Measurements from ENCODE around the gene MED27.

Gene MED27

GRCh38 chr9:132043708-132044107 is 36.0 kb downstream of the MED27 start:
- no peak for DNase-seq (ENCODE audit: low read depth)

DNA sequence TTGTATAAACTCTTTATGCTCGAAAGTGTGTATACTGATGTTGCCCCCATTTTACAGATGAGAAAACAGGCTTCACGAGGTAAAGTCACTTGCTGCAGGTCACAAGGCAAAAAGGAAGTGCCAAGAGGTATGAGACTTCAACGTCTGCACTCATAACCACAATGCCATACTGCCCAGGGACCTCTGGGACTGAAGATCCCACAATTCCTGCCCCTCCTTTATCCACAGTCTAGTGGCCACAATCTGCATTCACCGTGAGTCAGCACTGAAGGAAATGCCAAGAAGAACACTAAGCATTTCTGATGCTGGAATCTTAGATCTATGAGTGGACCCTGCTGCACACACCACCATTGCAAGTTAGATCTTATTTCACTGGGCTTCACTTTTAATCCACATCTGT is 37.3 kb downstream of the MED27 start:
- DNase-seq (ENCODE audit: low read depth), result peak; percentile 94

DNA sequence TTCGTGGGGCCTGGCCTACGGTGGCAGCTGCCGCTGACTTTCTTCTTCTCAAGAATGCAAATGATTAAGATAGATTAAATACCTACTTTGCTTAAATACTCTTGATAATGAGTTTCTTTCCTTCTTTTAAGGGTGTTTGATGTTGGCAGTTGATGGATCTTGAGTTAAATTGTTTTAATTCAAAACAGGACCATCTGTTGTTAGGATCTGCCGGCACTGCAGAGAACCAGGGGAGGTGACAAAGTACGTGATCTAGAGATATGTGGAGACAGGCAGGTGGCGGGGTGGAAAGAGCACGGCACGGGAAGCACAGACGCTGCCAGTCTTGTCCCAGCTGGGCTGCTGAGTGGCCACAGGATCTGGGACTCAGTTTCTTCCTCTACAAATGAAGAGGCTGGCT is 37.9 kb downstream of the MED27 start:
- no peak for DNase-seq (ENCODE audit: low read depth)

- DNase-seq (ENCODE audit: low read depth), result no peak
Observed at GRCh38 chr9:132040808-132041207, 38.9 kb downstream of the MED27 start.

DNA sequence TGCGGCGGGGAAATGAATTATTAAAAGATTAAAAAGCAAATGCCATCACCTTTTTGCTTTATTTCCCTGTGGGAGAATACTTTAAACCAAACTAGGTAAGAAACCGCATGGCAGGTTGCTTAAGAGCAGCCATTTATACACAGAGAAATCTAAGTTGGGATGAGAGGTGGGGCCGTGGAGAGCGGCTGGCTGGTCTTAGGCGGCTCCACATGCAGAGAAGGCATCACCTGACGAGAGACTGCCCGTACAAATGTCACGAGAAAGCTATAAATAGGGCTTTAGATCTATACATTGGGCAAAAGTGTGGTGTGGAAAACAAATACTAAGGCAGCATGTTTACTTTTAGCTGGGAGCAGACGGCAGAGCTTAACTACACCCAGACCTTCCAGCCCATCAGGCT is 39.4 kb downstream of the MED27 start:
- no peak for DNase-seq (ENCODE audit: low read depth)

GRCh38 chr9:132039284-132039683 is 40.4 kb downstream of the MED27 start:
- no peak for DNase-seq (ENCODE audit: low read depth)

DNA sequence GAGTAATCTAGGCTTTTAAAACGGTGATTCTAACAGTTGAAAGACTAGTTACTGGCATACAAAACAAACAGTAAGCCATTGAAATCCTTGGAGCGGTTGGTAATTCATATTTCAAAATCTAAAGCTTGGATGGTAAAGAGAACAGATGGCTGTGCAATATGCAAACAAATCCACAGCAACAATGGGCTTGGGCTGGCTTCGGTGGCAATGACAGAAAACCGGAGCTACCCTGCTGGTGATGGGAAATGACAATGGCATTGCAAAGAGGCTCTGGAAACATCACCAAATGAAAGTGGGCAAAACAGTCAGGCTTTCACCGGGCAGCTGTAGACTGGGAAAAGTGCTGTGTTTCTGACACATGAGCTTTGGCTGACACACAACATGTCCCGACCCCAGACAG is 42.2 kb downstream of the MED27 start:
- no peak for DNase-seq (ENCODE audit: low read depth)

DNA sequence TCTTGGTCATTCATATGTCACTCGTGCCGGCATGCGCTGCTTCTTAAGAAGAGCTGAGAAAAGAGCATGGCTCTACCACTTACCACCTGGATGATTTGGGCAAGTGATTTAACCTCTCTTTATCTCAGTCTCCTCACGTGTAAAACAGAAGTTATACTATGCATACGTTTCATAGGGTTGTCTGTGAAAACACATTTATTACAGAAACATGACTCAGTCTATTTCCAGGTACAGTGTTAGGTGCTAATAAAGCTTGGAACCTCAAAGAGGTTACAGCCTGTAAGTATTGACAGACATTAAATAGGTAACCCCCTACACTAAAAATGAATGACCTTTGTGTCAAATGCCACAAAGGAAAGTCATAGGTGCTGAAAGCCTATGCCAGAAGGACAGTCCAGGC is 43.1 kb downstream of the MED27 start:
- DNase-seq (ENCODE audit: low read depth), result no peak

GRCh38 chr9:132035679-132036078 is 44.0 kb downstream of the MED27 start:
- DNase-seq (ENCODE audit: low read depth), result no peak

DNA sequence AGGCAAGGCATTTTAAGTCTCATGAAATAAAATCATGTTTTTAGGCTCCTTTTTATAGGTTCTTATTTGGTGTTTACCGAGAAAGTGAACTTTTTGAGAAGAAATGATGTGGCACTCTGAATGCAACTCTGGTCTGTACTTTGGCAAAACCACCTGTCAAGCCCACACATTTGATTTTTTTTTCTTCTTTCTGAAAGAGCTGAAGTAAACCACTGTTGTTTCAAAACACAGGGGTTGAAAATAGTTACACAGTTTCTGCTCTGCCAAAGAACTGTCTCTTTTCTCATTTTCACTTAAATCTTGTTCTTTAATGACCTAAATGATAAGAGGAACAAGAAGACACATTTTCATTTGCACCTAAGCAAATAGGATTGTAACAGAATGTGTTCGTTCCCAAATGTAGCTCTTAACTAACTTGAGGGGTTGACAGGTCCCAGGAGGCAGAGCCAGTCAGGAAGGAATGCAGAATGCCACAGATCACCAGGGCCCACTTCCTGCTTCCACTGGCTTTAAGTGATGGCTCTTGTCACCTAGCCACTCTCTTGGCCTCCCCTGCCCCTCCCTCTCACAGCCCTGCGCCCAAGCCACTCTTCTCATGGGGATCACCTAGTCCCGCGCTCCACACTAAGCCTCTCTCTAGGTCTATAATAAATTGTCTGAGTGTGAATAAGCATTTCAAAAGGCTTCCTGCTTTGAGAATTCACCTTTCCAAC is 47.3 kb downstream of the MED27 start:
- DNase-seq (ENCODE audit: low read depth), result no peak

GRCh38 chr9:132031467-132032237 is 48.0 kb downstream of the MED27 start:
- DNase-seq (ENCODE audit: low read depth), result no peak

DNA sequence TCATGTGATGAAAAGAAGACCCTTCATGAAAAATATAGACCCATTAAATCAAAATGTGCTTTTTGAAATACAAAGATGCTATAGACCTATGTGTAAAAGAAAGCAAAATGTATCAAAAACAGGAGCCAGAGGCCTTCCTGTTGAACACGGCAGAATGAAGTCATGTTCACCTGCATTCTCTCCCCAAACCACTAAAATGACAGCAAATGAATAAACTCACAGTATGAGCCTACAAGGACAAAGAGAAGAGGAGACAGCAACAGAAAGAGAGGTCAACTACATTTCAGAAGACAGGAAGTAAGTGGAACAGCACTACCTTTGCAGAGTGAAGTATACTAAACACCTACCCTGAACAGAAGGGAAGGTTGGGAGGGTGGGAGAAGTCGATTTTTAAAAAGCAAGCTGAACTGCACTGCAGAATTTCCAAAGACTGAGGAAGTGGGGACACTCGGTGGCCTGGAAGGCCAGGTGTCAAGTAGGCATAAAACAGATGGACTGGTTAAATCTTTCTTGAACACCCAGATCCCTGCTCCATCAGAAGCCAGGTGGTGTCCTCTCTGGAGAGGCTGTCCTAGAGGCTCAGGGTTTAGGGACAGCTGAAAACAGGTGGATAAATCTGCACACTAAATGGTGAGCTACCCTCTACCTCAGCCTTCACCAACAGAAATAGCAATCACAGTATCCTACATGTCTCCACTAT is 48.9 kb downstream of the MED27 start:
- no peak for DNase-seq (ENCODE audit: low read depth)

- no peak for DNase-seq (ENCODE audit: low read depth)
Observed at GRCh38 chr9:132027752-132028663, 51.7 kb downstream of the MED27 start.

DNA sequence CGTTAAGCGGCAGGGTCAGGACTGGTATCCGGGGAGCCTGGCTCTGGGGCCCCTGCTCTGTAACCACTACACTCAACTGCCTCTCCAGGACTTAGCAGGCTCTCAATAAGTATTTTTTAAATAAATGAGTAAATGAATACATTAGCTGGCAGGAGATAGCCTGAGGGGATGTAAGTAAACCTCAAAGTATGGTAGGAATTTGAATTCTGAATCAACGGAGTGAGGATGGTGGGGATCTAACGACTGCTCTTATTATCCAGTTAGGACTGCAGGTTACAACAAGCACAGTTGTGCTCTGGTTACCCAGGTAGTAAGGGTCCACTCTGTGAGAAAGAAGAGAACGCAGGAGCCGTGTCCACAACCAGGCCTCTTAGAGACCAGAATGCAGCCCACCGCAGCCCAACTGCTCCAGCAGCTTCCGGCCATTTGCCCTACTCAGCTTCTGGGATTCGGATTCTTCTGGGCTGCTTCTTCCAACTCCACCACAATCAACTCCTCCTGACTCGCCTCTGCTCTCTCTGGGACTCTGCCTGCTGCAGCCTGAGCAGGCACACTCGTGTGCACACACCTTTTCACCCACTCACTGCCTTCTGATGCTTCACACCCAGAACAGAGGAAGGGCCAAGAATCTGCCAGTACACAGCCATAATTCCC is 52.6 kb downstream of the MED27 start:
- DNase-seq (ENCODE audit: low read depth), result no peak

DNA sequence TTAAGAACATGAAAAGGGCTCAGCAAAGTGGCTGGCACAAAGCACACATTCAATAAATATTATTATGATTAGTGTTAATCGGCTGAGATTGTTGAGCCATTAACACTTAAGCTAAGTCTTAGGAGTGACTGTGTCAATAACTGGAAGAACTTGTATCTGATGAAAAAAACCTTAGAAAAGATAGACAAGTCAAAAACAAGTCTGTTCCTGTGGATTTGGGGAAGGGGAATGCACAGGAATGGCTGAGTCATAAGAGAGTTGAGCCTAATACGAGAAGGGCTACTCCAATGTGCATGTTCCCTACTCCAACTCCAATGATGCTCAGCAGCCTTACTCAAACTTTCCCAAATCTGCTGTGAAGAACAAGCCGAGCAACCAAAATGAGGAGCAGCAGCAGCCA is 53.9 kb downstream of the MED27 start:
- no peak for DNase-seq (ENCODE audit: low read depth)

DNA sequence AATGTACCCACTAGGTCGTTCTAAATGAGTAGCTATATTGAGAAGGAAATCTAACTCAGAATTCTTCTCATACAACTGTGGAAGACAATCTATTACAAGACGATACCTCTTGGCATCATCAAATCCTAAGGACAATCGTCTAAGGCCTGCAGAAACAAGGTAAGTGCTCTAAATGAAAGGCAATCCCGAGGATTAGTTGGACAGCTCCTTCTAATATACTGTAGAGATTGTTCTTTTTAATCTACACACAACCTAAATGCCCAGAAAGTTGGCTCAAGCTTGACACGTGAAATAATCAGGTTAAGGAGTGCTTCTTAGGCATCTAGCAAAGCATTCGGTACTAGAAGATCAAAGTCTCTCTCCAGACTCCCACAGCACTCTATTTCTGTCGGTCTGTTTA is 55.1 kb downstream of the MED27 start:
- no peak for DNase-seq (ENCODE audit: low read depth)

DNA sequence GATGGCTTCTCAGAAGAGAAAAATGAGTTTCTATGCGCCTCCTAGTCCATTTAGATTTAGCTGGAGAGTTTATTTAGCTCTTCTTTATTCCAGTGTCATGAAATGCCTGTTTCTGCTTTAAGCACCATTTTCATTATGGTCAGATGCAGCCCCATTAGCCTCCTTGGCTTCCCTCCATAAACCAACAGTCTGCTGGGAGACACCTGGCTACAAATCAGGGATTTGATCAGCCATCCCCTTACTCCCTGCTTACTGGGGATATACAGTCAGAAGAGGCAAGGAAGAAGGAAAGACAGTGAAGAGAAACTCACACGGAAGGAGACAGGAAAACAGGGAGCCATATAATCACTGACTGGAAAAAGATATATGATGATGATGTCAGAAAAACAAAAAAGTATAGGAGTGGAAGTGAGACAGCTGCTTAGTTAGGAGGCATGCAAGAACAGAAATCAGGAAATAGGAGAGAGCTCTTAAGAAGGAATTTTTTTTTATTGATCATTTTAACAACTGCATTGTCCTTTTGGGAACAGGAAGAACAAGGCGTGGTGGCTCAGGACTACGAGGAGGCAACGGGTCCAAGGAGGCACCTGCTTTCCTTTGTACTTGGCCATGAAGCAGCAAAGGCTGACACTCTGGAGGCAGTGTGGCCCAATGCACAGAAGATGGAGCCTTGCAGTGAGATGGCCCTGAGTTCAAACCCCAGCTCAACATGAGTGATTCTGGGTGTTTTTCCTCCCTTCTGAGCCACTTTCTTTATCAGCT is 56.1 kb downstream of the MED27 start:
- no peak for DNase-seq (ENCODE audit: low read depth)

GRCh38 chr9:132020820-132021510 is 58.7 kb downstream of the MED27 start:
- DNase-seq (ENCODE audit: low read depth), result no peak

- no peak for DNase-seq (ENCODE audit: low read depth)
Observed at GRCh38 chr9:132020272-132020671, 59.4 kb downstream of the MED27 start.

DNA sequence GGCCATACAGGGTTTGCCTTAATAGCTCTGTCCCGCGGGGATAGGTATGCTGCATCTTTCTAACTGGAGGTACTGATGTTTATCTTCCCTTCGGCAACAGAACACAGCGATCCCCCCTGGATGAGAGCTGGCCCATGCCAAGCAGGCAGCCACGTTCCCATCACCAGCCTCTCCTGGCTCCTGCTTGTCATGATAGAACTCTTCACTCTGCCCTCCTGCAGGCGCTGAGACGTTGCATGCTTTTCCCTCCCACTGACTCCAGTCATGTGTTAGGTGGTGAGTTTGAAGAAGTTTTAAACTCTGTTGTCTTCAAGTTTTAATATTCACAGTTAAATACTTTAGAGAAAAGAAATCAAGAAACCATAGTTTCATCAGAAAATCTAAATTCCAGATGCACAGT is 60.0 kb downstream of the MED27 start:
- DNase-seq (ENCODE audit: low read depth), result no peak

All from GM04503 (cell line).